Measurements from ENCODE around the gene SLC13A2.

Gene SLC13A2

GRCh38 chr17:28478712-28479615, 5.5 kb downstream of the SLC13A2 start:
- Histone ChIP-seq H3K9ac (ENCODE audit: low read length in 5 of 5) (no peak overlapping the region), H3K4me1 (ENCODE audit: control insufficient read depth in 5 of 5, insufficient read depth in 5 of 5, low read length in 5 of 5) (no peaks in the 10 kb centered on the region), H3K36me3 (ENCODE audit: control insufficient read depth in 5 of 5, insufficient read depth in 5 of 5, low read length in 5 of 5) (no peaks in the 10 kb centered on the region), H3K9me3 (ENCODE audit: control insufficient read depth in 5 of 5, low read length in 5 of 5) (no peaks in the 10 kb centered on the region), H3K4me3 (ENCODE audit: low read depth in 1 of 5, low read length in 5 of 5) (no peak overlapping the region), H3K27me3 (ENCODE audit: control insufficient read depth in 5 of 5, insufficient read depth in 4 of 5, low read length in 5 of 5) (peaks cover 0 to 9% (median 0%) of the 10 kb centered on the region in 5 donors), H3K27ac (ENCODE audit: low read depth, low read length) (no peak overlapping the region)

GRCh38 chr17:28480278-28480677, 6.8 kb downstream of the SLC13A2 start:
- Histone ChIP-seq H3K27me3 (ENCODE audit: control insufficient read depth in 5 of 5, insufficient read depth in 4 of 5, low read length in 5 of 5) (peaks cover 0 to 9% (median 0%) of the 10 kb centered on the region in 5 donors), H3K36me3 (ENCODE audit: control insufficient read depth in 5 of 5, insufficient read depth in 5 of 5, low read length in 5 of 5) (no peaks in the 10 kb centered on the region), H3K4me3 (ENCODE audit: low read depth in 1 of 5, low read length in 5 of 5) (no peak overlapping the region), H3K9me3 (ENCODE audit: control insufficient read depth in 5 of 5, low read length in 5 of 5) (no peaks in the 10 kb centered on the region), H3K4me1 (ENCODE audit: control insufficient read depth in 5 of 5, insufficient read depth in 5 of 5, low read length in 5 of 5) (no peaks in the 10 kb centered on the region), H3K27ac (ENCODE audit: low read depth, low read length) (no peak overlapping the region), H3K9ac (ENCODE audit: low read length in 5 of 5) (no peak overlapping the region)

- no peaks in the 10 kb centered on the region for H3K4me1 ChIP-seq (ENCODE audit: control insufficient read depth in 5 of 5, insufficient read depth in 5 of 5, low read length in 5 of 5)
- no peak overlapping the region for H3K27ac ChIP-seq (ENCODE audit: low read depth, low read length)
- H3K4me3 ChIP-seq (ENCODE audit: low read depth in 1 of 5, low read length in 5 of 5): no peak overlapping the region
- no peak overlapping the region for H3K9ac ChIP-seq (ENCODE audit: low read length in 5 of 5)
- H3K9me3 ChIP-seq (ENCODE audit: control insufficient read depth in 5 of 5, low read length in 5 of 5): no peaks in the 10 kb centered on the region
- H3K27me3 ChIP-seq (ENCODE audit: control insufficient read depth in 5 of 5, insufficient read depth in 4 of 5, low read length in 5 of 5): peaks cover 0 to 6% (median 0%) of the 10 kb centered on the region in 5 donors
- no peaks in the 10 kb centered on the region for H3K36me3 ChIP-seq (ENCODE audit: control insufficient read depth in 5 of 5, insufficient read depth in 5 of 5, low read length in 5 of 5)
Measured at GRCh38 chr17:28480799-28481571, 7.5 kb downstream of the SLC13A2 start.

GRCh38 chr17:28482551-28483199, 9.2 kb downstream of the SLC13A2 start:
- H3K27ac ChIP-seq (ENCODE audit: low read depth, low read length): no peak overlapping the region
- H3K9me3 ChIP-seq (ENCODE audit: control insufficient read depth in 5 of 5, low read length in 5 of 5): no peaks in the 10 kb centered on the region
- no peak overlapping the region for H3K4me3 ChIP-seq (ENCODE audit: low read depth in 1 of 5, low read length in 5 of 5)
- H3K36me3 ChIP-seq (ENCODE audit: control insufficient read depth in 5 of 5, insufficient read depth in 5 of 5, low read length in 5 of 5): no peaks in the 10 kb centered on the region
- H3K27me3 ChIP-seq (ENCODE audit: control insufficient read depth in 5 of 5, insufficient read depth in 4 of 5, low read length in 5 of 5): peaks cover 0 to 4% (median 0%) of the 10 kb centered on the region in 5 donors
- H3K9ac ChIP-seq (ENCODE audit: low read length in 5 of 5): no peak overlapping the region
- H3K4me1 ChIP-seq (ENCODE audit: control insufficient read depth in 5 of 5, insufficient read depth in 5 of 5, low read length in 5 of 5): no peaks in the 10 kb centered on the region

- Histone ChIP-seq H3K36me3 (ENCODE audit: control insufficient read depth in 5 of 5, insufficient read depth in 5 of 5, low read length in 5 of 5) (no peaks in the 10 kb centered on the region), H3K27me3 (ENCODE audit: control insufficient read depth in 5 of 5, insufficient read depth in 4 of 5, low read length in 5 of 5) (peaks cover 0 to 4% (median 0%) of the 10 kb centered on the region in 5 donors), H3K4me1 (ENCODE audit: control insufficient read depth in 5 of 5, insufficient read depth in 5 of 5, low read length in 5 of 5) (no peaks in the 10 kb centered on the region), H3K9ac (ENCODE audit: low read length in 5 of 5) (no peak overlapping the region), H3K4me3 (ENCODE audit: low read depth in 1 of 5, low read length in 5 of 5) (no peak overlapping the region), H3K9me3 (ENCODE audit: control insufficient read depth in 5 of 5, low read length in 5 of 5) (no peaks in the 10 kb centered on the region), H3K27ac (ENCODE audit: low read depth, low read length) (no peak overlapping the region)
Measured at GRCh38 chr17:28484296-28484695, 10.9 kb downstream of the SLC13A2 start.

- Histone ChIP-seq H3K27me3 (ENCODE audit: control insufficient read depth in 5 of 5, insufficient read depth in 4 of 5, low read length in 5 of 5) (peaks cover 0 to 4% (median 0%) of the 10 kb centered on the region in 5 donors), H3K9me3 (ENCODE audit: control insufficient read depth in 5 of 5, low read length in 5 of 5) (no peaks in the 10 kb centered on the region), H3K4me1 (ENCODE audit: control insufficient read depth in 5 of 5, insufficient read depth in 5 of 5, low read length in 5 of 5) (no peaks in the 10 kb centered on the region), H3K36me3 (ENCODE audit: control insufficient read depth in 5 of 5, insufficient read depth in 5 of 5, low read length in 5 of 5) (no peaks in the 10 kb centered on the region), H3K9ac (ENCODE audit: low read length in 5 of 5) (no peak overlapping the region), H3K4me3 (ENCODE audit: low read depth in 1 of 5, low read length in 5 of 5) (no peak overlapping the region), H3K27ac (ENCODE audit: low read depth, low read length) (no peak overlapping the region)
Measured at GRCh38 chr17:28485049-28485448, 11.6 kb downstream of the SLC13A2 start.

GRCh38 chr17:28487881-28488532, 14.6 kb downstream of the SLC13A2 start:
- H3K4me1 ChIP-seq (ENCODE audit: control insufficient read depth in 5 of 5, insufficient read depth in 5 of 5, low read length in 5 of 5): no peaks in the 10 kb centered on the region
- H3K9me3 ChIP-seq (ENCODE audit: control insufficient read depth in 5 of 5, low read length in 5 of 5): no peaks in the 10 kb centered on the region
- no peak overlapping the region for H3K4me3 ChIP-seq (ENCODE audit: low read depth in 1 of 5, low read length in 5 of 5)
- no peaks in the 10 kb centered on the region for H3K36me3 ChIP-seq (ENCODE audit: control insufficient read depth in 5 of 5, insufficient read depth in 5 of 5, low read length in 5 of 5)
- peaks cover 0 to 10% (median under 1%) of the 10 kb centered on the region in 5 donors for H3K27me3 ChIP-seq (ENCODE audit: control insufficient read depth in 5 of 5, insufficient read depth in 4 of 5, low read length in 5 of 5)
- no peak overlapping the region for H3K9ac ChIP-seq (ENCODE audit: low read length in 5 of 5)
- H3K27ac ChIP-seq (ENCODE audit: low read depth, low read length): no peak overlapping the region

- Histone ChIP-seq H3K4me3 (ENCODE audit: low read depth in 1 of 5, low read length in 5 of 5) (no peak overlapping the region), H3K27ac (ENCODE audit: low read depth, low read length) (no peak overlapping the region), H3K9me3 (ENCODE audit: control insufficient read depth in 5 of 5, low read length in 5 of 5) (no peaks in the 10 kb centered on the region), H3K27me3 (ENCODE audit: control insufficient read depth in 5 of 5, insufficient read depth in 4 of 5, low read length in 5 of 5) (peaks cover 0 to 17% (median 4%) of the 10 kb centered on the region in 5 donors), H3K4me1 (ENCODE audit: control insufficient read depth in 5 of 5, insufficient read depth in 5 of 5, low read length in 5 of 5) (no peaks in the 10 kb centered on the region), H3K9ac (ENCODE audit: low read length in 5 of 5) (no peak overlapping the region), H3K36me3 (ENCODE audit: control insufficient read depth in 5 of 5, insufficient read depth in 5 of 5, low read length in 5 of 5) (no peaks in the 10 kb centered on the region)
Measured at GRCh38 chr17:28488533-28489276, 15.3 kb downstream of the SLC13A2 start.

- Histone ChIP-seq H3K27ac (ENCODE audit: low read depth, low read length) (no peak overlapping the region), H3K4me1 (ENCODE audit: control insufficient read depth in 5 of 5, insufficient read depth in 5 of 5, low read length in 5 of 5) (no peaks in the 10 kb centered on the region), H3K9ac (ENCODE audit: low read length in 5 of 5) (no peak overlapping the region), H3K4me3 (ENCODE audit: low read depth in 1 of 5, low read length in 5 of 5) (no peak overlapping the region), H3K9me3 (ENCODE audit: control insufficient read depth in 5 of 5, low read length in 5 of 5) (no peaks in the 10 kb centered on the region), H3K36me3 (ENCODE audit: control insufficient read depth in 5 of 5, insufficient read depth in 5 of 5, low read length in 5 of 5) (no peaks in the 10 kb centered on the region), H3K27me3 (ENCODE audit: control insufficient read depth in 5 of 5, insufficient read depth in 4 of 5, low read length in 5 of 5) (peaks cover 4 to 34% (median 7%) of the 10 kb centered on the region in 5 donors)
Measured at GRCh38 chr17:28491286-28491685, 17.8 kb downstream of the SLC13A2 start.

All from subcutaneous abdominal adipose tissue (tissue), 5 donors.